IMR-90 (cell line): ENCODE data around the gene TYR. TPM values are rescaled to one million over a fixed set of nuclear protein-coding genes. Genes with fewer than 3 reads are reported as not detected.
A peak's percentile ranks its signal among the peaks of the same experiment; 100 is the strongest.
"Not testable (repeated sequence)": the region's sequence is repeated elsewhere in the genome, so short reads cannot be mapped to it uniquely, and the experiment has no call there.

Source experiments
- ATAC-seq: fragments of 200-7000 bp; cut with Tn5 transposase; 2 replicates; pipeline ENCODE4 v1.9.1; 2020; ENCODE audit warnings: low read depth, mild to moderate bottlenecking, moderate library complexity
- BruUV-seq: library from RNA; stranded (reverse); fragments of 400-500 nt; replicated peaks from 2 replicates; lab custom pipeline; 2021; lab: Mats Ljungman, UMichigan
- CTCF ChIA-PET: fragments of 300-600 bp; formaldehyde crosslinking; extraction: SDS; loops from one replicate; lab custom pipeline; 2021; ENCODE audit warnings: antibody characterized with exemption; lab: Yijun Ruan, JAX
- POLR2A ChIA-PET: fragments of 300-600 bp; sonication (Branson Sonifier 250); formaldehyde crosslinking; loops from one replicate; lab custom pipeline; 2022; ENCODE audit warnings: antibody characterized with exemption; ENCODE audit not compliant: unreplicated experiment; lab: Charles Lee
- DNase-seq: peaks from one replicate; pipeline ENCODE4 v3.0.0; 2013
- H2AFZ ChIP-seq: replicated peaks from 2 replicates; pipeline ENCODE3; 2013; ENCODE audit warnings: low read length, mild to moderate bottlenecking; ENCODE audit not compliant: poor library complexity
- H2AK5ac ChIP-seq: 2 replicates; pipeline ENCODE4 v1.6.1; 2013; ENCODE audit warnings: low read depth, low read length, inconsistent platforms
- H2AK9ac ChIP-seq: replicated peaks from 2 replicates; pipeline ENCODE3; 2013; ENCODE audit warnings: mild to moderate bottlenecking, low read depth, low read length, moderate library complexity; ENCODE audit not compliant: poor library complexity
- H2BK120ac ChIP-seq: 2 replicates; pipeline ENCODE4 v1.6.1; 2013; ENCODE audit warnings: low read depth, low read length, inconsistent platforms
- H2BK15ac ChIP-seq: 3 replicates; pipeline ENCODE4 v1.6.1; 2013; ENCODE audit warnings: low read depth, low read length, inconsistent platforms
- H2BK20ac ChIP-seq: 2 replicates; pipeline ENCODE4 v1.6.1; 2013; ENCODE audit warnings: low read depth, mild to moderate bottlenecking, inconsistent platforms, low read length, moderate library complexity
- H2BK5ac ChIP-seq: 2 replicates; pipeline ENCODE4 v1.6.1; 2013; ENCODE audit warnings: mild to moderate bottlenecking, low read depth, low read length, inconsistent platforms; ENCODE audit not compliant: poor library complexity, severe bottlenecking
- H3K14ac ChIP-seq: replicated peaks from 2 replicates; pipeline ENCODE4 v1.6.1; 2013; ENCODE audit warnings: low read depth, low read length, inconsistent platforms
- H3K18ac ChIP-seq: 2 replicates; pipeline ENCODE4 v1.6.1; 2013; ENCODE audit warnings: low read depth, low read length, control low read depth
- H3K23ac ChIP-seq: 2 replicates; pipeline ENCODE4 v1.6.1; 2013; ENCODE audit warnings: low read depth, low read length, inconsistent platforms
- H3K27ac ChIP-seq: 2 replicates; pipeline ENCODE4 v1.5.1; 2013; ENCODE audit warnings: mild to moderate bottlenecking, control low read depth, low read length; ENCODE audit not compliant: insufficient read depth
- H3K27me3 ChIP-seq: 2 replicates; pipeline ENCODE4 v1.6.1; 2013; ENCODE audit warnings: low read length; ENCODE audit not compliant: control insufficient read depth, insufficient read depth
- H3K36me3 ChIP-seq: 2 replicates; pipeline ENCODE4 v1.6.1; 2013; ENCODE audit warnings: low read length, mixed read lengths; ENCODE audit not compliant: control insufficient read depth, insufficient read depth
- H3K4ac ChIP-seq: 2 replicates; pipeline ENCODE4 v1.6.1; 2013; ENCODE audit warnings: low read depth, low read length, inconsistent platforms
- H3K4me1 ChIP-seq: 2 replicates; pipeline ENCODE4 v1.6.1; 2013; ENCODE audit warnings: low read length, mixed read lengths; ENCODE audit not compliant: control insufficient read depth, insufficient read depth
- H3K4me2 ChIP-seq: 2 replicates; pipeline ENCODE4 v1.6.1; 2013; ENCODE audit warnings: low read depth, mild to moderate bottlenecking, control low read depth, low read length, moderate library complexity
- H3K4me3 ChIP-seq: 2 replicates; pipeline ENCODE4 v1.5.1; 2013; ENCODE audit warnings: low read depth, mild to moderate bottlenecking, control low read depth, low read length, moderate library complexity; ENCODE audit not compliant: insufficient read depth
- H3K56ac ChIP-seq: 2 replicates; pipeline ENCODE4 v1.6.1; 2013; ENCODE audit warnings: low read length, inconsistent platforms; ENCODE audit not compliant: insufficient read depth; ENCODE audit errors: extremely low read depth
- H3K79me1 ChIP-seq, 2 experiments: 2 replicates each; pipeline ENCODE4 v1.6.1; 2013; ENCODE audit warnings: low read length in 2 of 2, inconsistent platforms in 1 of 2, low read depth in 1 of 2
- H3K9ac ChIP-seq: 2 replicates; pipeline ENCODE4 v1.6.1; 2013; ENCODE audit warnings: low read depth, low read length, control low read depth
- H3K9me1 ChIP-seq: 2 replicates; pipeline ENCODE4 v1.6.1; 2013; ENCODE audit warnings: low read length, inconsistent platforms; ENCODE audit not compliant: insufficient read depth
- H3K9me3 ChIP-seq: 2 replicates; pipeline ENCODE4 v1.6.1; 2013; ENCODE audit warnings: low read length; ENCODE audit not compliant: control insufficient read depth, insufficient read depth
- H4K20me1 ChIP-seq: 2 replicates; pipeline ENCODE4 v1.6.1; 2013; ENCODE audit warnings: low read length, inconsistent platforms; ENCODE audit not compliant: insufficient read depth
- H4K5ac ChIP-seq: 2 replicates; pipeline ENCODE4 v1.6.1; 2013; ENCODE audit warnings: mild to moderate bottlenecking, low read depth, low read length, control low read depth
- H4K8ac ChIP-seq, 2 experiments: 2 replicates each; pipeline ENCODE4 v1.6.1; 2013; ENCODE audit warnings: low read depth in 2 of 2, low read length in 2 of 2, control low read depth in 1 of 2, inconsistent platforms in 1 of 2
- H4K91ac ChIP-seq: 2 replicates; pipeline ENCODE4 v1.6.1; 2013; ENCODE audit warnings: low read depth, low read length, inconsistent platforms; ENCODE audit not compliant: insufficient read depth
- WGBS, 2 experiments: methylation state at CpG; one replicate each; pipeline versions ENCODE4 v1.1.5 to v1.1.7; 2013; ENCODE audit warnings: missing lambda C conversion rate in 2 of 2; ENCODE audit not compliant: insufficient read length in 1 of 2; ENCODE audit errors: extremely low coverage in 2 of 2; 5-methylcytosine and 5-hydroxymethylcytosine counted together
- dilution Hi-C: fragments of 300-500 bp; cut with HindIII; formaldehyde crosslinking; loops from one replicate; pipeline ENCODE4 v1.14.3; 2018; ENCODE audit warnings: low sequenced_read_pairs; ENCODE audit not compliant: unreplicated experiment
- in situ Hi-C: fragments of 300-500 bp; cut with MboI; formaldehyde crosslinking; loops from 3 replicates; pipeline ENCODE4 v1.14.3; 2019; ENCODE audit warnings: low sequenced_read_pairs, inconsistent platforms, mixed read lengths
- intact Hi-C: fragments of 100-400 bp; cut with micrococcal nuclease; formaldehyde crosslinking; loops from 2 replicates; pipeline ENCODE4 v1.10.0; 2022
- polyA plus RNA-seq, 3 experiments: library from polyadenylated mRNA; depleted of rRNA; stranded (reverse); fragments of >200 nt; gene quantifications; 2 replicates each; pipeline ENCODE4 v1.2.3, GENCODE V29; 2012; ENCODE audit warnings: low replicate concordance in 1 of 3
- total RNA-seq: library from RNA; depleted of rRNA; stranded (reverse); fragments of >200 nt; gene quantifications from 2 replicates; pipeline ENCODE4 v1.2.3, GENCODE V29; 2012

TYR gene
- total and polyA plus RNA-seq, 2 of the 4 experiments (the other 2 are of a cell fraction), result not detected

GRCh38 chr11:89295023-89295422, 117.3 kb downstream of the TYR start:
- H3K18ac ChIP-seq, CTCF ChIA-PET, H3K56ac ChIP-seq, dilution Hi-C loops, H3K36me3 ChIP-seq, POLR2A ChIA-PET, H3K4me2 ChIP-seq, H3K23ac ChIP-seq, H3K9me1 ChIP-seq, H3K4me1 ChIP-seq, H3K27ac ChIP-seq, DNase-seq, H3K14ac ChIP-seq, H2BK20ac ChIP-seq, H3K9ac ChIP-seq, BruUV-seq, H3K27me3 ChIP-seq, H4K91ac ChIP-seq, H4K8ac ChIP-seq, H2AK5ac ChIP-seq, H3K9me3 ChIP-seq, H3K4ac ChIP-seq, H2AFZ ChIP-seq, H3K4me3 ChIP-seq, H2BK5ac ChIP-seq, intact Hi-C loops, in situ Hi-C loops, H2AK9ac ChIP-seq, H4K20me1 ChIP-seq, H3K79me1 ChIP-seq, H2BK120ac ChIP-seq, H2BK15ac ChIP-seq, ATAC-seq, H4K5ac ChIP-seq: not testable (repeated sequence)
- no CpG with 5 or more reads among the region's 7 CpGs for WGBS, 2 experiments

- H3K36me3 ChIP-seq, H3K9ac ChIP-seq, H4K91ac ChIP-seq, ATAC-seq, H4K8ac ChIP-seq, H2BK120ac ChIP-seq, BruUV-seq, H3K4me2 ChIP-seq, H2BK15ac ChIP-seq, H4K5ac ChIP-seq, H2AFZ ChIP-seq, H4K20me1 ChIP-seq, dilution Hi-C loops, H3K27me3 ChIP-seq, H3K9me3 ChIP-seq, H2AK9ac ChIP-seq, CTCF ChIA-PET, H3K9me1 ChIP-seq, H3K4me3 ChIP-seq, H3K23ac ChIP-seq, H2BK5ac ChIP-seq, H3K4ac ChIP-seq, H3K79me1 ChIP-seq, H3K4me1 ChIP-seq, H2AK5ac ChIP-seq, H3K18ac ChIP-seq, H3K14ac ChIP-seq, H3K56ac ChIP-seq, in situ Hi-C loops, intact Hi-C loops, H3K27ac ChIP-seq, H2BK20ac ChIP-seq, POLR2A ChIA-PET: not testable (repeated sequence)
- no CpG with 5 or more reads among the region's 1 CpG for WGBS, 2 experiments
- DNase-seq, result peak; percentile 14
These were observed 125.4 kb downstream of the TYR start for GRCh38 chr11:89303029-89303428.
